Gastroesophageal sphincter (tissue), 3 donors: ENCODE results near the gene ENTHD1.

Experiments
- CTCF ChIP-seq, 4 experiments: fragments of 200-600 bp in 2 of 4; fragments of 450-650 bp in 2 of 4; sonication (generic) in 1 of 4; IDR thresholded peaks; one replicate each; pipeline ENCODE4 v1.5.1; 2017 to 2019; ENCODE audit warnings: antibody characterized with exemption in 4 of 4, mild to moderate bottlenecking in 2 of 4, moderate library complexity in 2 of 4
- POLR2A ChIP-seq, 2 donors: fragments of 450-650 bp; IDR thresholded peaks; one replicate each; pipeline ENCODE4 v1.6.1; 2017; ENCODE audit warnings: antibody characterized with exemption in 2 of 2, mild to moderate bottlenecking in 2 of 2, moderate library complexity in 1 of 2

- no peak for TF ChIP-seq CTCF (IDR thresholded peaks at IDR 0.05)
- TF ChIP-seq POLR2A (IDR thresholded peaks at IDR 0.05): no peak
Observed at GRCh38 chr22:39718206-39718605, 175.4 kb downstream of the ENTHD1 start.
